Fibroblast of mammary gland (primary cell): ENCODE measurements around the gene SPCS2.
"Not testable (repeated sequence)": the region's sequence is repeated elsewhere in the genome, so short reads cannot be mapped to it uniquely, and the experiment has no call there.

Experiments used
- DNase-seq: peaks from one replicate; pipeline ENCODE4 v3.0.0-alpha.2; 2010; ENCODE audit warnings: low read depth
- H3K4me3 ChIP-seq: 2 replicates; pipeline ENCODE4 v1.5.1; 2011; ENCODE audit warnings: low read depth, mild to moderate bottlenecking, low read length, moderate library complexity; ENCODE audit not compliant: control insufficient read depth
- CTCF ChIP-seq: conservative IDR thresholded peaks from 2 replicates; pipeline ENCODE4 v1.5.1; 2011; ENCODE audit warnings: low read depth, low read length, inconsistent platforms; ENCODE audit not compliant: control insufficient read depth, insufficient read depth

SPCS2 gene

GRCh38 chr11:75004215-75004614, 55.1 kb downstream of the SPCS2 start:
- DNase-seq, result no peak
- H3K4me3 ChIP-seq, result no peak overlapping the region
- no peak for TF ChIP-seq CTCF

- no peak for DNase-seq
- H3K4me3 ChIP-seq, result no peak overlapping the region
- no peak for TF ChIP-seq CTCF
Measured at GRCh38 chr11:75011357-75011756, 62.3 kb downstream of the SPCS2 start.

GRCh38 chr11:75011872-75012271, 62.8 kb downstream of the SPCS2 start:
- no peak for DNase-seq
- TF ChIP-seq CTCF, result no peak
- no peak overlapping the region for H3K4me3 ChIP-seq

GRCh38 chr11:75013051-75013450, 64.0 kb downstream of the SPCS2 start:
- no peak overlapping the region for H3K4me3 ChIP-seq
- no peak for TF ChIP-seq CTCF
- peak; percentile 80 for DNase-seq

GRCh38 chr11:75014129-75014528, 65.1 kb downstream of the SPCS2 start:
- peak; percentile 38 for TF ChIP-seq CTCF
- no peak overlapping the region for H3K4me3 ChIP-seq

GRCh38 chr11:75019200-75019599, 70.1 kb downstream of the SPCS2 start:
- not testable (repeated sequence) for DNase-seq, H3K4me3 ChIP-seq

More at GRCh38 chr11:75014129-75014528, 65.1 kb downstream of the SPCS2 start:
- peak; percentile 91 for DNase-seq

- not testable (repeated sequence) for H3K4me3 ChIP-seq, DNase-seq
Measured at GRCh38 chr11:75020328-75020727, 71.3 kb downstream of the SPCS2 start.

- DNase-seq, result no peak
- no peak overlapping the region for H3K4me3 ChIP-seq
- no peak for TF ChIP-seq CTCF
Measured at GRCh38 chr11:75022296-75022695, 73.2 kb downstream of the SPCS2 start.
